Peyer's patch (tissue), 4 donors: ENCODE results near the gene MEF2A.

ENCODE experiments used
- POLR2A ChIP-seq, 2 donors: fragments of 450-650 bp; IDR thresholded peaks; one replicate each; pipeline ENCODE4 v1.5.1; 2017; ENCODE audit warnings: antibody characterized with exemption in 2 of 2, mild to moderate bottlenecking in 2 of 2, moderate library complexity in 2 of 2
- TF ChIP-seq, protein P1 (sequence below), 6 experiments: fragments of 450-650 bp in 4 of 6; fragments of 200-600 bp in 2 of 6; sonication (generic) in 1 of 6; IDR thresholded peaks; one replicate each; pipeline ENCODE4 v1.5.1; 2017 to 2019; ENCODE audit warnings: antibody characterized with exemption in 6 of 6, mild to moderate bottlenecking in 3 of 6, moderate library complexity in 1 of 6

GRCh38 chr15:99561476-99562230 is 4.1 kb upstream of the MEF2A start:
- TF ChIP-seq, protein P1, sequence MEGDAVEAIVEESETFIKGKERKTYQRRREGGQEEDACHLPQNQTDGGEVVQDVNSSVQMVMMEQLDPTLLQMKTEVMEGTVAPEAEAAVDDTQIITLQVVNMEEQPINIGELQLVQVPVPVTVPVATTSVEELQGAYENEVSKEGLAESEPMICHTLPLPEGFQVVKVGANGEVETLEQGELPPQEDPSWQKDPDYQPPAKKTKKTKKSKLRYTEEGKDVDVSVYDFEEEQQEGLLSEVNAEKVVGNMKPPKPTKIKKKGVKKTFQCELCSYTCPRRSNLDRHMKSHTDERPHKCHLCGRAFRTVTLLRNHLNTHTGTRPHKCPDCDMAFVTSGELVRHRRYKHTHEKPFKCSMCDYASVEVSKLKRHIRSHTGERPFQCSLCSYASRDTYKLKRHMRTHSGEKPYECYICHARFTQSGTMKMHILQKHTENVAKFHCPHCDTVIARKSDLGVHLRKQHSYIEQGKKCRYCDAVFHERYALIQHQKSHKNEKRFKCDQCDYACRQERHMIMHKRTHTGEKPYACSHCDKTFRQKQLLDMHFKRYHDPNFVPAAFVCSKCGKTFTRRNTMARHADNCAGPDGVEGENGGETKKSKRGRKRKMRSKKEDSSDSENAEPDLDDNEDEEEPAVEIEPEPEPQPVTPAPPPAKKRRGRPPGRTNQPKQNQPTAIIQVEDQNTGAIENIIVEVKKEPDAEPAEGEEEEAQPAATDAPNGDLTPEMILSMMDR (IDR thresholded peaks at IDR 0.05), result no peak
- no peak for TF ChIP-seq POLR2A (IDR thresholded peaks at IDR 0.05)
